ENCODE data around the gene RAPGEF6.
"Not testable (repeated sequence)": the region's sequence is repeated elsewhere in the genome, so short reads cannot be mapped to it uniquely, and the experiment has no call there.

Gene RAPGEF6

DNA sequence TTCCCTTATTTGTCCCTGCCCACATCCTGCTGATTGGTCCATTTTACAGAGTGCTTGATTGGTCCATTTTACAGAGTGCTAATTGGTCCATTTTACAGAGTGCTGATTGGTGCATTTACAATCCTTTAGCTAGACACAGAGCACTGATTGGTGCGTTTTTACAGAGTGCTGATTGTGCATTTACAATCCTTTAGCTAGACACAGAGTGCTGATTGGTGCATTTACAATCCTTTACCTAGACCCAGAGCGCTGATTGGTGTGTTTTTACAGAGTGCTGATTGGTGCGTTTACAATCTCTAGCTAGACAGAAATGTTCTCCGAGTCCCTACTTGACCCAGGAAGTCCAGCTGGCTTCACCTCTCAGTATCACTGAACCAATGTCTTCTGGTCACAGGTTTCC is 147.7 kb downstream of the RAPGEF6 start:
- not testable (repeated sequence) for DNase-seq

DNA sequence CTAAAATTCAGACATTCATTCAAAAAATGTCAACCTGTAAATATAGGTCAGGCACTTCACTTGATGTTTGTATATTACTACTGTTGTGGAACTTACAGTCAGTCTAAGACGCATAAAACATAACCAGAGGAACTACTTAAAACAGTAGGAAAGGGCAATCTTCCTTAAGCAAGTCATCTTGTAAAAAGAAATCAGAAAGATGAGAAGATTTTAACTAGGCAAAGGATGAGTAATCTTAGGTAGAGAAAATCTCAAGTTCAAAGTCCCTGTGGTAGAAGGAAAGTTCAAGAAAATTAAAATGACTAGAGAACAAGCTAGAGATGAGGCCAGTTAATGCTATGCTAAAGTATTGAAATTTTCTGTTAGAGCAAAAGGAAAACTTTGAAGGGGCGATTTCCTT is 152.4 kb downstream of the RAPGEF6 start:
- no peak for DNase-seq

DNA sequence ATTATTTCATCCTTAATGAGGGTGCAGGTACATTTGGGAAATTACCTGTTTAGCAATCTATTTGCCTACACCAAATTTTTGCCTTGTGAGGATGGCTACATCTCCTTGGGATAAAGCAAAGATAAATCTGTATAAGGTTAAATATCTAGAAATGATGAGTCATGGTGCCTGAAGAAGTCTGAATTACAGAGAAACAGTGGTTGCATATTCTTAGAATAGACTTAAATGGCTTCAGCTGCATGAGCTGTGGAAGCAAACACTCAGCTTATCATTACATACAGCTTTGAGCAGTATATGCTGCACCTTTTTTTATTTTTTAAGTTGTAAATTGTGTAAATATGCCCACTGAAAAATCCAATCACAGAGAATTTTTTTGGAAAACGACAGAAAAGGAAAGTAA is 153.5 kb downstream of the RAPGEF6 start:
- DNase-seq, result no peak

- DNase-seq, result no peak
Observed at GRCh38 chr5:131475541-131475941, 159.5 kb downstream of the RAPGEF6 start.

DNA sequence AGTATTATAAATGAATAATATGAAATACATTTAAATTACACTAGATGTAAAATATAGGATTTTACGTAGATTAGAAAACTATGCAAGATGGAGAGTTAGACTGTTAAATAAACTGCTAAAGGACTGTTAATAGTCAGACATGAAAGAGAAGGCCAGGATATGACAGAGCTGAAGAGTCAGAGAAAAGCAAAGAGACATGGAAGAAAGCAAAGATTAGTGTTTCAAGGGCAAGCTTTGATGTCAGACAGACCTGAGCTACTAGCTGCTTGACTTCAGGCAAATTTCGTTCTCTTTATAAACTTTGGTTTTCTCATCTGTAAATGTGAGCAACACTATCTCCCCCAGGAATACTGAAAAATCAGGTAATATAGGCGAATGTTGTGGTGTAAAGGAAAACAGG is 161.3 kb downstream of the RAPGEF6 start:
- DNase-seq, result no peak

- DNase-seq, result no peak
Observed at GRCh38 chr5:131466171-131466766, 168.8 kb downstream of the RAPGEF6 start.

GRCh38 chr5:131463656-131464055 is 171.4 kb downstream of the RAPGEF6 start:
- no peak for DNase-seq

GRCh38 chr5:131462454-131462853 is 172.6 kb downstream of the RAPGEF6 start:
- DNase-seq, result no peak

GRCh38 chr5:131461742-131462141 is 173.3 kb downstream of the RAPGEF6 start:
- no peak for DNase-seq

- DNase-seq, result no peak
Observed at GRCh38 chr5:131460867-131461572, 174.0 kb downstream of the RAPGEF6 start.

- DNase-seq, result no peak
Observed at GRCh38 chr5:131460133-131460532, 174.9 kb downstream of the RAPGEF6 start.

- no peak for DNase-seq
Observed at GRCh38 chr5:131459216-131459615, 175.8 kb downstream of the RAPGEF6 start.

GRCh38 chr5:131457193-131457592 is 177.8 kb downstream of the RAPGEF6 start:
- no peak for DNase-seq

DNA sequence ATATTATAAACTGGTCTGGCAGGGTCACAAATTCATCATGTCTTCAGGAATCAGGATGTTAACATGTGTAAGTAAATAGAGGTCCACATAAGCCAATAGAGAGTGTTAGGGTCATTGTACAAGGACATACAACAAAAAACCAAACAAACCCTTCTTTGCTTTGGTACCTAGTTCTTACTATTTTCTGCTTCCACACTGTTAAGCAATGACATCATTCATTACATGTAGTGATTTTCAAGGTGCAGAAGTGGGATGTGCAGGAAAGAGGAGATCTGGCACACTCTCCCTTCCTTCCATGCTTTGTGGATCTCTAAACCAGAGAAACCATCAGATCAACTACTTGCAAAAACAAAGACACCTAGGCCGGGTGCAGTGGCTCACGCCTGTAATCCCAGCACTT is 184.1 kb downstream of the RAPGEF6 start:
- no peak for DNase-seq

DNA sequence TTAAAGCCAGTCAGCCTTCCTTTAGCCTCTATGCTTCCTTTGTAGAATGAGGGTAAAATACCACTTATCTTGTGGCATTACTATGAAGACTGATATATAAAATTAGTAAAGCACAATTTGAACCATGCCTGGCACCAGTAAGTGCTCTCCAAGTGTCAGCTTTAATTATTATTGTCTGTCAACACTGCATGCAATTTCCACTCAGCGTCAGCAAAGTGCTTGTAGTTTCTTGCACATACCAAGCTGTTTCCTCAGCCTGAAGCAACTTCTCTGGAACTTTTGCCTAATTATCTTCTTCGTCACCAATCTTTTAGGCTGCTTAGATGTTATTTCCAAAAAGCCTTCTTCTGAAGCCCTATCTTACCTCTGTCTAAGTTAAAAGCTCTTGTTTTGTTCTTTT is 193.8 kb downstream of the RAPGEF6 start:
- DNase-seq, result no peak

DNA sequence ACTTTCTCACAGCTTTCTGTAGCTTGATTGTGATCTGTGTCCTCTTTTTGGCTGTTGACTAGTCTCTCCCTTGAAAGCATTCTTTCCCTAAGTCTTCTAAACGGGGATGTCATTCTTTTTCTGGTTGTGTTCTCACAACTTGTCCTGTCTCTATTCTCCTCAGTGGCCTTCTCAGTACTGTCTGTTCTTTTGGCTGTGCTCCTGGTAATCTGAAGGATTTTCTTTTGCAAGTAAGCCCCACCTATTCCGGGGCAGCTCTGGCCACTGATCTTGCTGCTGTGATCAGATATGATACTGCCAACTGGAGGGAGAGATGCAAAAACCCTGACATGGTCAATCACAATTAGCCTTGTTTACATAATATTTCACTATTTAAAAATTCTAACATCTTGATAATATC is 198.9 kb downstream of the RAPGEF6 start:
- no peak for DNase-seq

DNA sequence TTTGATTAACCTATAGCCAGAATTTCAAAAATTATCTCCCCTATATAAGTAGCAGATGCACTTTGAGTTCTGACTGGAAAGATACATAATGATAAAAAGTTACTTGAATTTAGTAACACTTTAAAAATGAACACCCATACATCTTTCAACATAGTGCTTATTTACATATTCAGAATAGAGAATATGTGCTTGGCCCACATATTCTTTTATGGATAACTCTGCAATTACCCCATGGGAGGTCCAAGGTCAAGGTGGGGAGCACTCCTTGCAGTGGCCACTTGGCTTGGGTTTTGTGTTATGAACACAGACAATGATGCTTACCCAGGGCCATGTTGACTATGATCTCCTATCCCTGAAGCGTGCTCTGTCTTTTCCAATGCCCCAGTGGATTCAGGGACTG is 201.9 kb downstream of the RAPGEF6 start:
- DNase-seq, result no peak

GRCh38 chr5:131431794-131432193 is 203.2 kb downstream of the RAPGEF6 start:
- no peak for DNase-seq

GRCh38 chr5:131430794-131431193 is 204.2 kb downstream of the RAPGEF6 start:
- DNase-seq, result no peak

GRCh38 chr5:131426011-131426410 is 209.0 kb downstream of the RAPGEF6 start:
- no peak for DNase-seq

GRCh38 chr5:131423056-131423455 is 212.0 kb downstream of the RAPGEF6 start:
- no peak for DNase-seq

DNA sequence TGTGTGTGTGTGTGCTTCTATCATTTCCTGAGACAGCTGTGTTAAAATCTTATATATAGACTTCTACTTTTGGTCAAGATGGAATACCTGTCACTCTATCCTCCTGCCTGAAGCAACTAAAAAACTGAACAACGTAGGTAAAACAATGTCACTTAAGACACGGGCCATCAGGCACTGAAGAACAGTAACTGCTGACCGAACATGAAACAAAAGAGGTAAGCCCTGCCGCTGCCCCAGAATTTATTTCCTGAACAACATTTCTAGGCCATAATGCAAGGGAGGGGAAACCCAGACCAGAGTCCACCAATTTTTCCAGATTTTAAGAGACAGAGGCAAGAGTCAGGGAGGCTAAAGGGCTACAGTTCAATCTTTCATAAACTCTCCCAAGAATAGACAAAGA is 215.2 kb downstream of the RAPGEF6 start:
- DNase-seq, result no peak

DNA sequence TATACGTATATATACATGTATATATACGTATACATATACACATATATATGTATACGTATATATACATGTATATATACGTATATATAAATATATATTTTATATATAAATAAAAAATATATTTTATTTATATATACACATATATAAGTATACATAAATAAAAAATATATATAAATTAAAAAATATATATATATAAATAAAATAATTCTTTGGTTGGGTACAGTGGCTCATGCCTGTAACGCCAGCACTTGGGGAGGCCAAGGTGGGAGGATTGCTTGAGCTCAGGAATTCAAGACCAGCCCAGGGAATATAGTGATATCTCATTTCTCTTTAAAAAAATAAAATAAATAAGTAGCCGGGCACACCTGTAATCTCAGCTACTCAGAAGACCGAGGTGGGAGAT is 216.2 kb downstream of the RAPGEF6 start:
- no peak for DNase-seq

DNA sequence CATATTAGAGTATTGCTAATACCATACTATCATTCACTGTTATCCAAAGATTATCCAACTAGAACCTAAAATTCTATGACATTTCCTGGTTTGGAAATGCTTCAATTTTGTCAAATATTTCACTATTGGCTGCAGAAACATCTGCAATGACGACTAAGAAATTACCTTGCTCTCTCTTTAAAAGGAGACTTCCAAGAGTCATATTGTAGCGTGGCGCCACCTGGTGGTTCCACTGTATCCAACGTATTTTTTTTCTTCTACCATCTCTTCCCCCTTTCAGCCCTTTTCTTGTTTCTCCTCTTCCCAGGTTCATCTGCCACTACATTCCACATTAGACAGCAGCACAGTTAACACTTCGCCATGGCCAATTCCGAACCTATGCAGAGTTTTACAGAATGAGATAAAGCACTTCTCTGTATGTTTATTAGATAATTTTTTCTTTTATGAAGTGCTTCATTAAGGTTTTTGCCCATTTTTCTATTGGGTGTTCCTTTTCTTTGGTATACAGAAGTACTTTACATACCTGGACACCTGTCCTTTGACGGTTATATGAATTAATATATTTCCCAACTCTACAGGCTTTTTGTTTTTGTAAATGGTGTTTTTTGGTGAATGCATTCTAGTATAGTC is 217.7 kb downstream of the RAPGEF6 start:
- DNase-seq, result peak; percentile 84 to 85

DNA sequence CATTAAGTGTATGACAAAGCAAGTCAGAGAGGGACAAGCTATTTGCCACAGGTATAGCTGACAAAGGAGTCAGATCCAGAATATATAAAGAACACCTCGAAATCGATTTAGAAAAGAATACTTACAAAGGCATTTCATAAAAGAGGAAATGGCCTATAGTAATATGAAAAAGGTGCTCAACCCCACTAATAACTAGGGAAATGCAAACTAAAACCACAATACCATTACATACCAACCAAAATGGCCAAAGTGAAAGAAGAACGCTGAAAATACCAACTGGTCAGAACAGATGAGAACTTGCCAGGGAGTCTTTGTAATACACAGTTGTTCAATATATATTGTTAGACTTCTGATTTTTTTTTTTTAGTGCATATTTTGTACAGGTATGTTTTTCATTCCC is 218.3 kb downstream of the RAPGEF6 start:
- DNase-seq, result no peak

All from stimulated activated CD4-positive, alpha-beta T cell treated with anti-CD3 and anti-CD28 coated beads, Interleukin-2, amount 100 ng/mL, for 48 hours (primary cell).